ENCODE measurements around the gene EXOSC1.
"Not testable (repeated sequence)": the region's sequence is repeated elsewhere in the genome, so short reads cannot be mapped to it uniquely, and the experiment has no call there.

EXOSC1 gene

DNA sequence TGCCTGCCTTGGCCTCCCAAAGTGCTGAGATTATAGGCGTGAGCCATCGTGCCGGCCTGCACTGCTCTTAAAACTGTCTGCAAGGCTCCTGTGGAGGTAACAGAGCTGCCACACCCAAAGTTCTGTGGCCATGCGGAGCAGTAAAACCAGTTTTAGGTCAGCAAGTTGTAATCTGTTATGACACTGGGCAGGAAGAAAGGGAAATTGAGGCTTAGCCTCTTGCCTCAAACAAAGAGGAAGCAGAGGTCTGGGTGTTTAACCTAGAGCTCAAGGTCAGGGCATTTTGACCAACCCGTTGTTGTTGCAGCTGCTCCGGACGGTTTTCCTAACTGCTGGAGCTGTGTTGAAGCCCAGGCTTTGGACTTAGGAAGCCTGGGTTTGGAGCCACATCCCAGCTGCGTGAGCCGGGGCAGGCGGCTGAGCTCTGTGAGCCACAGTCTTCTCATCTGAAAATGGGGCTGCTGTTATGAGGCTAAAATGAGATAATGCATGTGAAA lies 37.3 kb downstream of the EXOSC1 start:
- DNase-seq (ENCODE audit: low read depth, low spot score), result no peak

DNA sequence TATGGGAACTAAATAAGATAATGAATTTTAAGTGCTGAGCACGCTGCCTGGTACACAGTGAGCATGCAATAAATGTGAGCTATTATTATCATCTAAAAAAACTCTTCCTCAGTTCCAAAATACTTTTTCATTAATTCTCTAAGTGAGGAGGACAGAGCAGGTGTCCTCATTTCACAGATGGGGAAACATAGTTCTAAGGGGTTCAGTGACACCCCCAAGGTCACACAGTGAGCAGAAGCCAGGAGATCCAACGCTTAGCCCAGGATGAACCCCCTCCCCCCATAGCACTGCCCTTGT lies 37.9 kb downstream of the EXOSC1 start:
- no peak for DNase-seq (ENCODE audit: low read depth, low spot score)

DNA sequence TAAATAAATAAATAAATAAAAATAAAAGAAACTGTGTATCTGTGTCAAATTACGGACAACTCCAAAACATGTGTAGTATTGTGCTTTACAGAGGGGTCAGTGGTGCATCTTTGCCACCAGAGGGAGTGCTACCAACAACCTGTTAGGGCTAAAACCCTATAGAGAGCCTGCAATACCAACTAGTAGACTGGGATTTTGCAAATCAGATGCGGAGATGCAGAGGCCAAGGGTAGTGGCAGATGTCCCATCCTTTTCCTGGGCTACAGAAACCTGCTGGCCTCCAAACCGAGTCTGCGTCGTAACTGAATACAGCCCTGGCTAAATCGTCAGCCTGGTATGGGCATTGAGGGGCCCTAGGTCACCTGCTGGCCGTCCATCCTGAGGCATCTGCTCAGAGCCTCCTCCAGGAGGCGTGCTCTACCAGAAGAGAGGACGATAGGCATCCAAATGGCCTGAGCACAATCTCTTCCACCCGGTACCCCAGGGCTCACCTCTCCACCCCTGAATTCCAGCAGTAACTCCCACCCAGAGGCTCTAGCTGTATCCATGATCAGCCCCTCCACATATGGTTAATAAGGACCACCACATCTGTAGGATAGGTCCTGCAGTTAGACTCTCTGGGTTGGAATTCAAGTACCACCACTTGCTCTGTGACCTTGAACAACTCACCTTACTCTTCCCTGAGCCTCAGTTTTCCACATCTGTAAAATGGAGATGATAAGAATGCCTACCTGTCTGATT lies 38.4 kb downstream of the EXOSC1 start:
- no peak for DNase-seq (ENCODE audit: low read depth, low spot score)

DNA sequence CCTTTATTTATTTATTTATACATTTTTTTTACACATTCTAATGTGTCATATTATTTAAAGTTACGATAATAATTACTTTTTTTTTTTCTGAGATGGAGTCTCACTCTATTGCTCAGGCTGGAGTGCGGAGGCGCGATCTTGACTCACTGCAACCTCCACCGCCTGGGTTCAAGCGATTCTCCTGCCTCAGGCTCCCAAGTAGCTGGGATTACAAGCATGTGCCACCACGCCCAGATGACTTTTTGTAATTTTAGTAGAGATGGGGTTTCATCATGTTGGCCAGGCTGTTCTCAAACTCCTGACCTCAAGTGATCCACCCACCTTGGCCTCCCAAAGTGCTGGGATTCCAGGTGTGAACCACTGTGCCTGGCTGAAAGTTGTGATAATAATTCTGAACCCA lies 39.3 kb downstream of the EXOSC1 start:
- DNase-seq (ENCODE audit: low read depth, low spot score), result not testable (repeated sequence)

DNA sequence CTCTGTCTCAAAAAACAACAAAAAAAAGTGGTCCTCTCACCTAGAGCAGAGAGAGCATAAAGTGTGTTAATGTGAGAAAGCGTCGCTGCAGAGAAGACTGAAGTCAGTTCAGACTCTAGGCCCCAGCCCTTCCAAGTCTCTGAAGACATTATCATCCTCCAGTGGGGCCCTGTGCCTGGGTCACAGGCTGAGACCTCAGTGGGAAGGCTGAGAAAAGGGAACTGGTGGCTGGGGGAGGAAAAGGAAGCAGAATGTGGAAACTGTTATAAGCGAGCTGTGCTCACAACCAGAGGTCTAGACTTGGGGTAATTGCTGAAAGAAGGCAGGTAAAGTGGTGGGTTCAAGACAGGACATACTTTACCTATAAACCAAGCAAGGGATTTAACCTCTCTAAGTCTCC lies 39.7 kb downstream of the EXOSC1 start:
- no peak for DNase-seq (ENCODE audit: low read depth, low spot score)

DNA sequence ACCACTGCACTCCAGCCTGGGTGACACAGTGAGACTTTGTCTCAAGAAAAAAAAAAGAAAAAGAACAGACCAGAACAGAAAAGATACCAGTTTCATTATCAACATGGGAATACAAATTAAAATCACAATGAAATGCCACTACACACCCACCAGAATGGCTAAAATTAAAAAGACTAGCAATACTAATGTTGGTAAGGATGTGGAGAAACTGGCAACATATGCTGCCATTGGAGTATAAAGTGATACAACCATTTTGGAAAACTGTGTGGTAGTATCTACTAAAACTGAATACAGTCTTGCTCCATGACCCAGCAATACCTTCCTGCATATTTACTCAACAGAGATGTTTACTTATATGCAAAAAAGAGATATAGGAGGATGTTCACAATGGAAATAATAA lies 41.8 kb downstream of the EXOSC1 start:
- no peak for DNase-seq (ENCODE audit: low read depth, low spot score)

DNA sequence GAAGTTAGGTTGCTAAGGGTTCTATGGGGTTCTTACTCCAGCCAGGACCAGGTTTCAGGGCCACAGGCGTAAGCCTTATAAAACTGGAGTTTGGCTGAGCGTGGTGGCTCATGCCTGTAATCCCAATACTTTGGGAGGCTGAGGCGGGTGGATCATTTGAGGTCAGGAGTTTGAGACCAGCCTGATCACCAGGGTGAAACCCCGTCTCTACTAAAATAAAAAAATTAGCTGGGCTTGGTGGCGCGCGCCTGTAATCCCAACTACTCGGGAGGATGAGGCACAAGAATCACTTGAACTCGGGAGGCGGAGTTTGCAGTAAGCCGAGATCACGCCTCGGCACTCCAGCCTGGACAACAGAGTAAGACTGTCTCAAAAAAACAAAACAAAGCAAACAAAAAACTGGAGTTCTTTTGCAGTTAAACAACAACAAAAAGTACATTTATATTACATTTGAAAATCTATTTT lies 44.3 kb downstream of the EXOSC1 start:
- no peak for DNase-seq (ENCODE audit: low read depth, low spot score)

DNA sequence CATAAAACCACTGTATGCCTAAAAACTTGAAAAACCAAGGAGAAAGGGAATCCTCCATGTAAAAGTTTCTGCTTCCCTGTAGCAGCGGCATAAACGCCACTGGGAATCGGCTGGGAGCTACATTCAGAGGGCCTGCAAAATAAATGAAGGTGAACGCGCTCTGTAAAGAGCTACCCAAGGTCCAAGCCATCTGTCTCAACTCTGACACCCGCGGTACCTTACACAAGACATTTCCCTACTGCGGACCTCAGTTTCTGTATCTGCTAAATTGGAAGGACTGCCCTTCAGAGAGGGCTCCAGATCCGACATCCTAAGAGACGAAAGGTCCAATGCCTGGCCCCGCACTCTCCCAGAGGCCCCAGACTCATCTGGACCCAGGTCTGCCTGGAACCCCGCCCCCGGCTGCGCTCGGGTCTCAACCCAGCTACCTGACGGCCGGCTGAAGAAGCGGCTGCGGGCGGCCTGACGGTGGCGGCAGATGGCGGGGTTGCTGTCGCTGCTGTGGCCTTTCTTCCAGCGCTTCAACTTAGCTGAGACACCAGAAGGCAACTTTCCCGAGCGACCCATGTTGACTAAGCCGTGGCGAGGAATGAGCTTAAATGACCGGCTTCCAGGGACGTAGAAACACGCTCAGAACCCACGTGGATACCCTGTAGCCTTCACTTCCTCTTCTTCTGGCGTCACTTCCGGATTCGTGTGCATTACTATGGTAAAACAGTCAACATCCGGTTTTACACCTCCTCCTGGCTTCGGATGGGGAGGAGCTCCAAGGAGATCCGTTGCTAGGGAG lies 44.9 kb downstream of the EXOSC1 start, which contains the start of gene RRP12:
RRP12 (minus strand) TSS at position 676 of the 790 bp plus-strand sequence; CDS start at position 567, 109 bp downstream.
- peak; percentile 60 for DNase-seq (ENCODE audit: low read depth, low spot score)

DNA sequence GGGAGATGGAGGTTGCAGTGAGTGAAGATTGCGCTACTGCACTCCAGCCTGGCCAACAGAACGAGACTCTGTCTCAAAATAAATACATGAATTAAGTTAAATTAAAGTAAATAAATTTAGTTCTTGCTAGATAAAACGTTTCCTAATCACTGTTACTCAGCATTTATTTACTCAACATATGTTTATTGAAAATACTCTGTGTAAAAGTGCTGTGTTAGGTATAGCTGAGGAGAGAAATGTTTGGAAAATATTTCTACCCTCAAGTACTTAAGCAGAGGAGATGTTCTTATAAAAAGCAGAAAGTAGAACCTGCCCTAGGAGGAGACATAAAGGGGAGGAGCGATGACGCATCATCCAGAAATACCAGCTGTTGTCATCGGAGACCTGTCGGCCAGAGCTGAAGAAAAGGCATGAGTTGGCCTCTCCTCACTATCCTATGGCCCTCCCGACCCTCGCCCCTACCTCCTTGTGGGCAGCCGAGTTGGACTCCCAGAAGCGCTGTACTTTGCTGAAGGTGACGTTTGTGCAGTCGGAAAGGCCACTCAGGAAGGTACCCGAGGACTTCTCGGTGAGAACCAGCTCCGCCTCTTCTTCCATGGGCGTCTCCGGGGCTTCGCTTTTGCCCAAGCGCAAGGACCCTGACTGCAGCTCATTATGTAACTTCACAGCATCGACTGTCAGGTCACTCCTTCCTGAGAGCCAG lies 45.8 kb downstream of the EXOSC1 start:
- no peak for DNase-seq (ENCODE audit: low read depth, low spot score)

DNA sequence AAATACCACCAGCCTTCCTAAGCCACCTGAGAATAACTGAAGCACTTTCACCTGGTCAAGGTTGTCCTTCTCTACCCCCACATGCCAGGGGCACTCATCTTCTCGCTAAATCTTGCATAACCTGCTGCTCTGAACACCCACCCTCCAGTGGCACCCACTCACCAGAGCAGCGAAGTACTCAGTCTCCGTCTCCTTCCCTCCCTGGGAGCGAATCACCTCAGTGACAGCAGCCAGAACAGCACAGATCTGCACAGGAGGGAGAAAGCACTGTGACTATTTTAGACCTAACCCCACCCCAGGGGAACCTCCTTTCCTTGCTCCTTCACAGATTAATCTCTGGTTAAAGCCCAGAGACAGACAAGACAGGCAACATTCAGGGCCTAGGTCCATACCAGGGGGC lies 49.8 kb downstream of the EXOSC1 start:
- DNase-seq (ENCODE audit: low read depth, low spot score), result no peak

DNA sequence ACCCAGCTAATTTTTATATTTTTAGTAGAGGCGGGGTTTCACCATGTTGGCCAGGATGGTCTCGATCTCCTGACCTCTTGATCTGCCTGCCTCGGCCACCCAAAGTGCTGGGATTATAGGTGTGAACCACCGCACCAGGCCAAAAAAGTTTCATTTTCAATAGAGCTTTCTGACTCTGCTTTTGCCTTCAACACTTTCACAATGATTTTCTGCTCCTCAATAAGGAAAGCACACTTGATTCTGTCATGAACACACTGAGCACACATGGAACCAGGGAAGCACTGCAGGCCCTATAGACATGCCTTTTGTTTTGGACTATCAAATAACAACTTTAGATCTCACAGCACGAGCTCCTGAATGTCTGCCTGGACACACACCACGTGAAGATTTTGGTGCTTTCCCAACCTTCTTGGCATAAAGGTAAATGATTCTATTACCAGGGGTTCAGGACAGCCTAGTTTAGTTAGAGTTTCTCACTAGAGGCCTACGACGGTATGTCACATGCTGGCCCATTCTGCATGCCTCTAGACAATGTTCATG lies 52.7 kb downstream of the EXOSC1 start:
- no peak for DNase-seq (ENCODE audit: low read depth, low spot score)

DNA sequence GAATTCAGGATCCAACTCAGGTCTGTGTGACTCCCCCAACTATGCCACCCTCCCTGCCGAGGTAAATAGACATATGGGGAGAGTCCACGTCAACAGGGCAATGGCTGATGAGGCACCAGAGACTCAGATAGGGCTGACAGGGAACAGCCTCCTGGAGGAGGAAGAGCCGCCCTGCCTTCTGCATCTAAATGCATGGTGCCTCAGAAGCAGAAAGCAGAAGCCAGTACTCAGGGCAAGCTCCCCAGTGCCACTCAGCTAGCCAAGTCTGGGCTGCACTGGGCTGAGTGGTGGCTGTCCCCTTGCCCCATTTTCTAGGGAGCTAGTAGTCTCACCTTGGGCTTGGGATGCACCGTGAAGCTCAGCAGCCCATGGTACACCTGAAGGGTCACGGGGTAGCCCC lies 55.7 kb downstream of the EXOSC1 start:
- DNase-seq (ENCODE audit: low read depth, low spot score), result no peak

DNA sequence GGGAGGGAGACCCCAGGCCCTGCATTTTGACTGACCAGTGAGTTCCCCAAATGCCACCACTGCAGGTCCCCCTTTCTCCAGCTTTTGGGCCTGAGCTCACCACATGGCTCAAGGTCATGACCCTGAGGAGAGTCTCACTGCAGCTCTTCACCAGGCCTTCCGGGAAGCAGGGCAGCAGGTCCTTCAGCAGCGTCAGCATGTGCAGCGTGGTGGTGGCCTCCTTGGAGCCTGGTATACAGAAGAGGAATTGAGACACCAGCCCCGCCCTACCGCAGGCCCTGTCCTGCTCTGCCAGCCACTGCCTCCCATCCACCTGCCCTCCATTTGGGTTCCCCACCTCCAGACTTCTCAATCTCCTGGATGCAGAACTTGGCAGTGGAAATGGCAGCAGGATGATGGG lies 57.7 kb downstream of the EXOSC1 start:
- no peak for DNase-seq (ENCODE audit: low read depth, low spot score)
